HG03064 (cell line): ENCODE results near the gene LIMS2.

Experiments
- ATAC-seq: cut with Tn5 transposase; IDR thresholded peaks from one replicate; pipeline ENCODE4 v1.9.1; 2021; ENCODE audit warnings: low read depth; ENCODE audit not compliant: unreplicated experiment

Gene LIMS2

GRCh38 chr2:127675331-127676261 lies at the start of gene LIMS2:
TSS of gene LIMS2 (minus strand) at chr2:127675530. CDS start at chr2:127675024, 506 bp downstream.
- no peak for ATAC-seq

GRCh38 chr2:127722807-127723206 lies 47.5 kb upstream of the LIMS2 start:
- no peak for ATAC-seq

GRCh38 chr2:127721978-127722355 lies 46.6 kb upstream of the LIMS2 start:
- no peak for ATAC-seq

- ATAC-seq: no peak
Measured at GRCh38 chr2:127721311-127721977, 46.1 kb upstream of the LIMS2 start.

- ATAC-seq: no peak
Measured at GRCh38 chr2:127719301-127720218, 44.2 kb upstream of the LIMS2 start.

- no peak for ATAC-seq
Measured at GRCh38 chr2:127718271-127718670, 42.9 kb upstream of the LIMS2 start.

- ATAC-seq: no peak
Measured at GRCh38 chr2:127715778-127716449, 40.6 kb upstream of the LIMS2 start.

GRCh38 chr2:127713562-127713961 lies 38.2 kb upstream of the LIMS2 start:
- no peak for ATAC-seq

- ATAC-seq: no peak
Measured at GRCh38 chr2:127712999-127713398, 37.7 kb upstream of the LIMS2 start.

GRCh38 chr2:127709336-127709735 lies 34.0 kb upstream of the LIMS2 start:
- ATAC-seq: no peak

- ATAC-seq: no peak
Measured at GRCh38 chr2:127707890-127708648, 32.7 kb upstream of the LIMS2 start.

GRCh38 chr2:127706215-127706990 lies 31.1 kb upstream of the LIMS2 start:
- no peak for ATAC-seq

- ATAC-seq: no peak
Measured at GRCh38 chr2:127705391-127706065, 30.2 kb upstream of the LIMS2 start.

- no peak for ATAC-seq
Measured at GRCh38 chr2:127704641-127705390, 29.5 kb upstream of the LIMS2 start.

GRCh38 chr2:127703282-127703681 lies 28.0 kb upstream of the LIMS2 start:
- no peak for ATAC-seq

GRCh38 chr2:127702395-127703009 lies 27.2 kb upstream of the LIMS2 start:
- no peak for ATAC-seq
